B cell (primary cell): Measurements from ENCODE around the gene SIDT2. TPM values are rescaled to one million over a fixed set of nuclear protein-coding genes. Genes with fewer than 3 reads are reported as not detected.

Source experiments
- ATAC-seq: fragments of 200-7000 bp; cut with Tn5 transposase; one replicate; pipeline ENCODE4 v1.10.0; 2021; ENCODE audit warnings: low read depth, mild to moderate bottlenecking, moderate number of reproducible peaks, moderate library complexity
- CTCF ChIA-PET: fragments of 350-600 bp; sonication (Branson Sonifier 250); formaldehyde crosslinking; loops from one replicate; lab custom pipeline; 2021; ENCODE audit warnings: antibody characterized with exemption, inconsistent platforms; lab: Charles Lee
- POLR2A ChIA-PET: fragments of 350-600 bp; sonication (Branson Sonifier 250); formaldehyde crosslinking; loops from one replicate; lab custom pipeline; 2021; ENCODE audit warnings: antibody characterized with exemption; lab: Charles Lee
- DNase-seq: peaks from one replicate; pipeline ENCODE4 v3.0.0; 2013
- H2AFZ ChIP-seq: 2 replicates; pipeline ENCODE4 v1.6.1; 2012; ENCODE audit warnings: mild to moderate bottlenecking, low read depth, low read length; ENCODE audit not compliant: insufficient read depth, poor library complexity, severe bottlenecking
- H3K27ac ChIP-seq, 2 donors: 1 replicate in 1 of 2; 2 replicates in 1 of 2; pipeline ENCODE4 v1.5.1; 2012 to 2013; ENCODE audit warnings: low read length in 2 of 2, mild to moderate bottlenecking in 2 of 2, moderate library complexity in 1 of 2
- H3K27me3 ChIP-seq, 4 experiments: fragments of 200-600 bp in 1 of 4; sonication (generic) in 1 of 4; replicated peaks in 1 of 4; 1 replicate in 2 of 4; 2 replicates in 2 of 4; pipeline versions ENCODE4 v1.6.1 to v1.7.0; 2013 to 2016; ENCODE audit warnings: low read length in 3 of 4, mild to moderate bottlenecking in 2 of 4, mixed read lengths in 1 of 4, moderate library complexity in 1 of 4; ENCODE audit not compliant: insufficient read depth in 4 of 4, control insufficient read depth in 3 of 4; ENCODE audit errors: control extremely low read depth in 1 of 4
- H3K36me3 ChIP-seq, 2 experiments: replicated peaks in 1 of 2; 1 replicate in 1 of 2; 2 replicates in 1 of 2; pipeline versions ENCODE4 v1.6.1 to v1.7.1; 2013; ENCODE audit warnings: low read length in 1 of 2; ENCODE audit not compliant: insufficient read depth in 2 of 2, control insufficient read depth in 1 of 2; ENCODE audit errors: control extremely low read depth in 1 of 2, extremely low read depth in 1 of 2
- H3K4me1 ChIP-seq, 2 donors: fragments of 200-600 bp in 1 of 2; sonication (generic) in 1 of 2; 1 replicate in 1 of 2; 2 replicates in 1 of 2; pipeline versions ENCODE4 v1.5.1 to v1.6.1; 2013 to 2017; ENCODE audit warnings: low read length in 2 of 2; ENCODE audit not compliant: control insufficient read depth in 2 of 2, insufficient read depth in 2 of 2
- H3K4me2 ChIP-seq: replicated peaks from 2 replicates; pipeline ENCODE3; 2012; ENCODE audit warnings: mild to moderate bottlenecking, low read depth, low read length; ENCODE audit not compliant: poor library complexity, severe bottlenecking
- H3K4me3 ChIP-seq, 5 experiments: fragments of 200-600 bp in 1 of 5; sonication (generic) in 1 of 5; 1 replicate in 3 of 5; 2 replicates in 2 of 5; pipeline versions ENCODE4 v1.5.1 to v1.7.0; 2011 to 2016; ENCODE audit warnings: low read length in 4 of 5, mild to moderate bottlenecking in 4 of 5, low read depth in 2 of 5, control low read depth in 1 of 5, moderate library complexity in 1 of 5; ENCODE audit not compliant: insufficient read depth in 1 of 5; ENCODE audit errors: control extremely low read depth in 1 of 5, extremely low read depth in 1 of 5
- H3K79me2 ChIP-seq: fragments of 200-600 bp; sonication (generic); one replicate; pipeline ENCODE4 v1.6.0; 2016; ENCODE audit warnings: low read length; ENCODE audit not compliant: control insufficient read depth, insufficient read depth
- H3K9ac ChIP-seq: fragments of 200-600 bp; sonication (generic); 2 replicates; pipeline ENCODE4 v1.6.1; 2017; ENCODE audit warnings: mild to moderate bottlenecking, low read length, moderate library complexity
- H3K9me3 ChIP-seq, 3 donors: one replicate each; pipeline versions ENCODE4 v1.6.1 to v1.7.1; 2013; ENCODE audit warnings: low read length in 2 of 3; ENCODE audit not compliant: control insufficient read depth in 2 of 3, insufficient read depth in 1 of 3; ENCODE audit errors: control extremely low read depth in 1 of 3
- H4K20me1 ChIP-seq: 2 replicates; pipeline ENCODE4 v1.6.0; 2012; ENCODE audit warnings: mild to moderate bottlenecking, low read length; ENCODE audit not compliant: insufficient read depth, control insufficient read depth, poor library complexity, severe bottlenecking
- H3K27ac Mint-ChIP-seq: one replicate; pipeline ENCODE4 v1.8.0; 2021; ENCODE audit warnings: mixed read lengths
- H3K27me3 Mint-ChIP-seq: one replicate; pipeline ENCODE4 v1.8.0; 2021; ENCODE audit warnings: mixed read lengths
- H3K4me1 Mint-ChIP-seq: one replicate; pipeline ENCODE4 v1.8.0; 2021; ENCODE audit warnings: mixed read lengths
- H3K4me3 Mint-ChIP-seq: one replicate; pipeline ENCODE4 v1.8.0; 2021; ENCODE audit warnings: mixed read lengths
- H3K9me3 Mint-ChIP-seq: one replicate; pipeline ENCODE4 v1.8.0; 2022; ENCODE audit warnings: mixed read lengths; ENCODE audit not compliant: insufficient read depth
- EZH2 ChIP-seq: IDR thresholded peaks from 2 replicates; pipeline ENCODE4 v1.6.1; 2012; ENCODE audit warnings: borderline replicate concordance, low read depth, mild to moderate bottlenecking, moderate library complexity, low read length; ENCODE audit not compliant: insufficient read depth, poor library complexity, severe bottlenecking
- WGBS: methylation state at CpG from one replicate; pipeline ENCODE4 v1.1.5; 2013; ENCODE audit warnings: missing lambda C conversion rate; ENCODE audit not compliant: insufficient coverage; 5-methylcytosine and 5-hydroxymethylcytosine counted together
- intact Hi-C: fragments of 100-400 bp; cut with micrococcal nuclease; formaldehyde crosslinking; loops from one replicate; pipeline ENCODE4 v1.10.0; 2022
- polyA plus RNA-seq: library from polyadenylated mRNA; depleted of rRNA; stranded (reverse); fragments of >200 nt; gene quantifications from 2 replicates; pipeline ENCODE4 v1.2.3, GENCODE V29; 2012
- total RNA-seq, 2 donors: library from RNA; stranded (reverse); fragments of 120-200 nt in 1 of 2; gene quantifications; 1 replicate in 1 of 2; 2 replicates in 1 of 2; pipeline versions ENCODE4 v1.2.3 to v1.2.4, GENCODE V29; 2013 to 2022
- TF ChIP-seq, protein P1 (sequence below): fragments of 200-600 bp; IDR thresholded peaks from one replicate; pipeline ENCODE4 v1.8.0; 2022; ENCODE audit warnings: antibody characterized with exemption, mild to moderate bottlenecking

SIDT2 gene
- total and polyA plus RNA-seq, 2 donors (not counting 1 experiment from before 2014, with no cell fraction given): 78.9 to 241 TPM

DNA sequence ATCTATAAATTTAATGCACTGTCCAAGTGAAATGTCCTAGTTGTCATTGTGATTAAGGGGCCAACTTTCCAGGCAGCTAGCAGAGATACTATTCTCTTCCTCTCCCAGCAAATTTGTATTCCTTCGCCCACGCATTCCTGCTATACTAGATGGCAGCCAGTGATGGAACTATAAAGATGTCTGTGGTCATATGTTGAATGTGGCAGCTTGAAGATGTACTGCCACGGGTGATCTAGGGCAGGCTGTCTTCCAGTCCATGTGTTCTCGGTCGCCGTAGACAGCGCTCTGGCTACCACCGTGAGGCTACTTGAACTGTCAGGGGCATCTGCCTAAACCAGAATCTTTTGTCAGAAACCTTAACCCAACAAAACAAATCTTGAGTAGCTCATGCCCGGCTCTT lies 8.3 kb upstream of the SIDT2 start:
- TF ChIP-seq EZH2: no peak
- TF ChIP-seq, protein P1, sequence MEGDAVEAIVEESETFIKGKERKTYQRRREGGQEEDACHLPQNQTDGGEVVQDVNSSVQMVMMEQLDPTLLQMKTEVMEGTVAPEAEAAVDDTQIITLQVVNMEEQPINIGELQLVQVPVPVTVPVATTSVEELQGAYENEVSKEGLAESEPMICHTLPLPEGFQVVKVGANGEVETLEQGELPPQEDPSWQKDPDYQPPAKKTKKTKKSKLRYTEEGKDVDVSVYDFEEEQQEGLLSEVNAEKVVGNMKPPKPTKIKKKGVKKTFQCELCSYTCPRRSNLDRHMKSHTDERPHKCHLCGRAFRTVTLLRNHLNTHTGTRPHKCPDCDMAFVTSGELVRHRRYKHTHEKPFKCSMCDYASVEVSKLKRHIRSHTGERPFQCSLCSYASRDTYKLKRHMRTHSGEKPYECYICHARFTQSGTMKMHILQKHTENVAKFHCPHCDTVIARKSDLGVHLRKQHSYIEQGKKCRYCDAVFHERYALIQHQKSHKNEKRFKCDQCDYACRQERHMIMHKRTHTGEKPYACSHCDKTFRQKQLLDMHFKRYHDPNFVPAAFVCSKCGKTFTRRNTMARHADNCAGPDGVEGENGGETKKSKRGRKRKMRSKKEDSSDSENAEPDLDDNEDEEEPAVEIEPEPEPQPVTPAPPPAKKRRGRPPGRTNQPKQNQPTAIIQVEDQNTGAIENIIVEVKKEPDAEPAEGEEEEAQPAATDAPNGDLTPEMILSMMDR: no peak
- Histone ChIP-seq H3K9me3 (no peaks in the 10 kb centered on the region), H2AFZ (no peak overlapping the region), H3K79me2 (no peaks in the 10 kb centered on the region), H3K36me3 (peaks cover 7 to 52% of the 10 kb centered on the region in 2 experiments), H3K9ac (no peak overlapping the region), H3K4me3 (no peak overlapping the region), H3K27me3 (no peaks in the 10 kb centered on the region), H3K4me2 (no peak overlapping the region), H3K27ac (no peak overlapping the region), H3K4me1 (no peaks in the 10 kb centered on the region), H4K20me1 (peaks cover 3% of the 10 kb centered on the region)
- no peak overlapping the region for H3K4me3 Mint-ChIP-seq
- intact Hi-C loops: no loop called here
- DNase-seq: no peak
- no peaks in the 10 kb centered on the region for H3K27me3 Mint-ChIP-seq
- CTCF ChIA-PET: interaction anchor here (1.4 kb wide), 1 partner anchor 11 kb away, joined by 4 read pairs; no protein-coding TSS in a partner anchor
- POLR2A ChIA-PET: interaction anchor here (0.6 to 0.7 kb wide), 2 partner anchors 14 kb away, joined by 3 to 6 read pairs; no protein-coding TSS in a partner anchor
- 92% methylated on average over 6 of the region's 9 CpGs for WGBS
- H3K27ac Mint-ChIP-seq: no peak overlapping the region
- no peaks in the 10 kb centered on the region for H3K9me3 Mint-ChIP-seq
- H3K4me1 Mint-ChIP-seq: peaks cover 2% of the 10 kb centered on the region
- no peak for ATAC-seq

- Mint-ChIP-seq H3K27ac (no peak overlapping the region), H3K4me1 (peaks cover 2% of the 10 kb centered on the region)
- POLR2A ChIA-PET: interaction anchor here (0.7 kb wide), 1 partner anchor 14 kb away, joined by 6 read pairs; no protein-coding TSS in a partner anchor
Measured at GRCh38 chr11:117171007-117171403, 7.5 kb upstream of the SIDT2 start.

More at GRCh38 chr11:117171007-117171403, 7.5 kb upstream of the SIDT2 start:
- 100% methylated on average over 1 of the region's 2 CpGs for WGBS
- H3K79me2 ChIP-seq: no peaks in the 10 kb centered on the region
- H3K4me3 Mint-ChIP-seq: no peak overlapping the region
- no peak for DNase-seq
- intact Hi-C loops: no loop called here
- H3K4me3 ChIP-seq: no peak overlapping the region
- peaks cover 3% of the 10 kb centered on the region for H4K20me1 ChIP-seq
- no peaks in the 10 kb centered on the region for H3K9me3 ChIP-seq
- H3K27ac ChIP-seq: no peak overlapping the region
- CTCF ChIA-PET: interaction anchor here (2.6 kb wide), 1 partner anchor 11 kb away, joined by 10 read pairs; no protein-coding TSS in a partner anchor
- H3K27me3 Mint-ChIP-seq: no peaks in the 10 kb centered on the region
- H3K9ac ChIP-seq: no peak overlapping the region
- H3K9me3 Mint-ChIP-seq: no peaks in the 10 kb centered on the region
- H3K4me2 ChIP-seq: no peak overlapping the region
- no peaks in the 10 kb centered on the region for H3K4me1 ChIP-seq
- TF ChIP-seq, protein P1: no peak
- no peak for TF ChIP-seq EZH2
- H2AFZ ChIP-seq: no peak overlapping the region
- H3K27me3 ChIP-seq: no peaks in the 10 kb centered on the region
- H3K36me3 ChIP-seq: peaks cover 4 to 44% of the 10 kb centered on the region in 2 experiments
- no peak for ATAC-seq
